Vagina (tissue), 2 donors: ENCODE data around the gene MBD3. TPM values are rescaled to one million over a fixed set of nuclear protein-coding genes. Genes with fewer than 3 reads are reported as not detected.

Experiments
- DNase-seq, 2 donors: peaks; one replicate each; pipeline ENCODE4 v3.0.0-alpha.2; 2017; ENCODE audit errors: extremely low spot score in 2 of 2
- H3K27ac ChIP-seq: fragments of 200-600 bp; sonication (generic); one replicate; pipeline ENCODE4 v1.5.1; 2019
- H3K27me3 ChIP-seq: fragments of 200-600 bp; sonication (generic); one replicate; pipeline ENCODE4 v1.5.1; 2019
- H3K36me3 ChIP-seq, 2 donors: fragments of 200-600 bp; sonication (generic); one replicate each; pipeline ENCODE4 v1.5.1; 2017 to 2019
- H3K4me1 ChIP-seq: fragments of 200-600 bp; sonication (generic); one replicate; pipeline ENCODE4 v1.5.1; 2019
- H3K4me3 ChIP-seq, 2 donors: fragments of 200-600 bp; sonication (generic); 1 replicate in 1 of 2; 2 replicates in 1 of 2; pipeline ENCODE4 v1.5.1; 2016 to 2019
- H3K9me3 ChIP-seq: fragments of 200-600 bp; sonication (generic); one replicate; pipeline ENCODE4 v1.5.1; 2019
- CTCF ChIP-seq, 3 experiments: fragments of 450-650 bp in 2 of 3; fragments of 200-600 bp in 1 of 3; sonication (generic) in 1 of 3; IDR thresholded peaks; one replicate each; pipeline ENCODE4 v1.5.1; 2017 to 2019; ENCODE audit warnings: antibody characterized with exemption in 3 of 3, mild to moderate bottlenecking in 2 of 3, moderate library complexity in 2 of 3
- POLR2A ChIP-seq, 2 donors: fragments of 450-650 bp; IDR thresholded peaks; one replicate each; pipeline ENCODE4 v1.6.1; 2017; ENCODE audit warnings: antibody characterized with exemption in 2 of 2, mild to moderate bottlenecking in 2 of 2, moderate library complexity in 2 of 2
- POLR2AphosphoS5 ChIP-seq, 2 donors: sonication (generic); formaldehyde crosslinking; IDR thresholded peaks; one replicate each; pipeline ENCODE4 v1.9.0; 2017; ENCODE audit warnings: antibody characterized with exemption in 2 of 2, mild to moderate bottlenecking in 2 of 2, low read depth in 1 of 2; ENCODE audit not compliant: insufficient read depth in 1 of 2
- intact Hi-C: fragments of 100-400 bp; cut with DNase I; formaldehyde crosslinking; loops from one replicate; pipeline ENCODE4 v1.15.1; 2023
- total RNA-seq: library from RNA; depleted of rRNA; stranded (reverse); fragments of >200 nt; gene quantifications from one replicate; pipeline ENCODE4 v1.2.3, GENCODE V29; 2016

Gene MBD3
- total RNA-seq, 1 donor from 2014 or later: 66.0 TPM

- no peak overlapping the region for H3K4me3 ChIP-seq
- no peak for DNase-seq
- intact Hi-C loops: no loop called here
- H3K27ac ChIP-seq: no peak overlapping the region
- no peaks in the 10 kb centered on the region for H3K27me3 ChIP-seq
- no peak for TF ChIP-seq POLR2A (IDR thresholded peaks at IDR 0.05)
- TF ChIP-seq CTCF (IDR thresholded peaks at IDR 0.05): no peak
- no peaks in the 10 kb centered on the region for H3K9me3 ChIP-seq
- H3K36me3 ChIP-seq: peaks cover 0 to 49% of the 10 kb centered on the region in 2 donors
- H3K4me1 ChIP-seq: no peaks in the 10 kb centered on the region
Measured at GRCh38 chr19:1613808-1614570, 21.3 kb upstream of the MBD3 start.

GRCh38 chr19:1613146-1613545 is 20.5 kb upstream of the MBD3 start:
- Histone ChIP-seq H3K4me1 (no peaks in the 10 kb centered on the region), H3K4me3 (no peak overlapping the region), H3K9me3 (no peaks in the 10 kb centered on the region), H3K36me3 (peaks cover 0 to 47% of the 10 kb centered on the region in 2 donors), H3K27ac (no peak overlapping the region), H3K27me3 (no peaks in the 10 kb centered on the region)
- TF ChIP-seq POLR2A (IDR thresholded peaks at IDR 0.05) (no peak), CTCF (IDR thresholded peaks at IDR 0.05) (no peak), POLR2AphosphoS5 (IDR thresholded peaks at IDR 0.05; ENCODE audit: insufficient read depth in 1 of 2, low read depth in 1 of 2) (no peak)
- no peak for DNase-seq
- intact Hi-C loops: no loop called here

GRCh38 chr19:1612114-1613086 is 19.7 kb upstream of the MBD3 start:
- TF ChIP-seq CTCF (IDR thresholded peaks at IDR 0.05) (no peak), POLR2AphosphoS5 (IDR thresholded peaks at IDR 0.05; ENCODE audit: insufficient read depth in 1 of 2, low read depth in 1 of 2) (no peak), POLR2A (IDR thresholded peaks at IDR 0.05) (no peak)
- Histone ChIP-seq H3K4me3 (no peak overlapping the region), H3K27ac (no peak overlapping the region), H3K9me3 (no peaks in the 10 kb centered on the region), H3K36me3 (peaks cover 0 to 47% of the 10 kb centered on the region in 2 donors), H3K27me3 (no peaks in the 10 kb centered on the region), H3K4me1 (no peaks in the 10 kb centered on the region)
- intact Hi-C loops: no loop called here
- DNase-seq: no peak

GRCh38 chr19:1611353-1611752 is 18.7 kb upstream of the MBD3 start:
- TF ChIP-seq POLR2A (IDR thresholded peaks at IDR 0.05): no peak
- H3K4me1 ChIP-seq: peaks cover 3% of the 10 kb centered on the region
- H3K9me3 ChIP-seq: no peaks in the 10 kb centered on the region
- H3K27me3 ChIP-seq: no peaks in the 10 kb centered on the region
- H3K36me3 ChIP-seq: peaks cover 0 to 47% of the 10 kb centered on the region in 2 donors
- no peak for DNase-seq
- no peak overlapping the region for H3K27ac ChIP-seq
- intact Hi-C loops: no loop called here
- H3K4me3 ChIP-seq: no peak overlapping the region

GRCh38 chr19:1610579-1610978 is 17.9 kb upstream of the MBD3 start:
- TF ChIP-seq CTCF (IDR thresholded peaks at IDR 0.05) (no peak), POLR2A (IDR thresholded peaks at IDR 0.05) (no peak), POLR2AphosphoS5 (IDR thresholded peaks at IDR 0.05; ENCODE audit: insufficient read depth in 1 of 2, low read depth in 1 of 2) (no peak)
- H3K36me3 ChIP-seq: peaks cover 0 to 45% of the 10 kb centered on the region in 2 donors
- no peaks in the 10 kb centered on the region for H3K9me3 ChIP-seq
- intact Hi-C loops: no loop called here
- H3K27me3 ChIP-seq: no peaks in the 10 kb centered on the region
- no peak for DNase-seq
- H3K4me1 ChIP-seq: peaks cover 8% of the 10 kb centered on the region
- no peak overlapping the region for H3K4me3 ChIP-seq
- no peak overlapping the region for H3K27ac ChIP-seq
